ENCODE data around the gene FGF2. TPM values are rescaled to one million over a fixed set of nuclear protein-coding genes. Genes with fewer than 3 reads are reported as not detected.

The FGF2 gene
- total RNA-seq, result 20.8 TPM

DNA sequence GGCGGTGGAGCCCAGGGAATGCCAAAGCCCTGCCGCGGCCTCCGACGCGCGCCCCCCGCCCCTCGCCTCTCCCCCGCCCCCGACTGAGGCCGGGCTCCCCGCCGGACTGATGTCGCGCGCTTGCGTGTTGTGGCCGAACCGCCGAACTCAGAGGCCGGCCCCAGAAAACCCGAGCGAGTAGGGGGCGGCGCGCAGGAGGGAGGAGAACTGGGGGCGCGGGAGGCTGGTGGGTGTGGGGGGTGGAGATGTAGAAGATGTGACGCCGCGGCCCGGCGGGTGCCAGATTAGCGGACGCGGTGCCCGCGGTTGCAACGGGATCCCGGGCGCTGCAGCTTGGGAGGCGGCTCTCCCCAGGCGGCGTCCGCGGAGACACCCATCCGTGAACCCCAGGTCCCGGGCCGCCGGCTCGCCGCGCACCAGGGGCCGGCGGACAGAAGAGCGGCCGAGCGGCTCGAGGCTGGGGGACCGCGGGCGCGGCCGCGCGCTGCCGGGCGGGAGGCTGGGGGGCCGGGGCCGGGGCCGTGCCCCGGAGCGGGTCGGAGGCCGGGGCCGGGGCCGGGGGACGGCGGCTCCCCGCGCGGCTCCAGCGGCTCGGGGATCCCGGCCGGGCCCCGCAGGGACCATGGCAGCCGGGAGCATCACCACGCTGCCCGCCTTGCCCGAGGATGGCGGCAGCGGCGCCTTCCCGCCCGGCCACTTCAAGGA lies at the start of gene FGF2:
TSS of gene FGF2 (plus strand) at position 279 of the 705 bp plus-strand sequence. CDS start at position 623, 344 bp downstream.
- H3K36me3 ChIP-seq, result no peaks in the 10 kb centered on the region
- intact Hi-C loops (cut with DNase I), result loop anchor here (2.0 to 10.0 kb wide), 6 partner anchors 44 to 162 kb away; partner anchors contain the start of genes BBS12 and NUDT6
- peaks cover 4 to 12% of the 10 kb centered on the region in 2 donors for H3K4me1 ChIP-seq
- peak within 1 kb of the TSS; percentile 75 to 88 for H3K4me3 ChIP-seq
- H3K27ac ChIP-seq, result peak within 1 kb of the TSS; percentile 95 to 96
- peak; percentile 9 to 85 for DNase-seq (ENCODE audit: low spot score in 2 of 2)
- H3K9me3 ChIP-seq, result no peaks in the 10 kb centered on the region
- TF ChIP-seq, protein P1, sequence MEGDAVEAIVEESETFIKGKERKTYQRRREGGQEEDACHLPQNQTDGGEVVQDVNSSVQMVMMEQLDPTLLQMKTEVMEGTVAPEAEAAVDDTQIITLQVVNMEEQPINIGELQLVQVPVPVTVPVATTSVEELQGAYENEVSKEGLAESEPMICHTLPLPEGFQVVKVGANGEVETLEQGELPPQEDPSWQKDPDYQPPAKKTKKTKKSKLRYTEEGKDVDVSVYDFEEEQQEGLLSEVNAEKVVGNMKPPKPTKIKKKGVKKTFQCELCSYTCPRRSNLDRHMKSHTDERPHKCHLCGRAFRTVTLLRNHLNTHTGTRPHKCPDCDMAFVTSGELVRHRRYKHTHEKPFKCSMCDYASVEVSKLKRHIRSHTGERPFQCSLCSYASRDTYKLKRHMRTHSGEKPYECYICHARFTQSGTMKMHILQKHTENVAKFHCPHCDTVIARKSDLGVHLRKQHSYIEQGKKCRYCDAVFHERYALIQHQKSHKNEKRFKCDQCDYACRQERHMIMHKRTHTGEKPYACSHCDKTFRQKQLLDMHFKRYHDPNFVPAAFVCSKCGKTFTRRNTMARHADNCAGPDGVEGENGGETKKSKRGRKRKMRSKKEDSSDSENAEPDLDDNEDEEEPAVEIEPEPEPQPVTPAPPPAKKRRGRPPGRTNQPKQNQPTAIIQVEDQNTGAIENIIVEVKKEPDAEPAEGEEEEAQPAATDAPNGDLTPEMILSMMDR (IDR thresholded peaks at IDR 0.05), result no peak
- H3K27me3 ChIP-seq, result no peaks in the 10 kb centered on the region

DNA sequence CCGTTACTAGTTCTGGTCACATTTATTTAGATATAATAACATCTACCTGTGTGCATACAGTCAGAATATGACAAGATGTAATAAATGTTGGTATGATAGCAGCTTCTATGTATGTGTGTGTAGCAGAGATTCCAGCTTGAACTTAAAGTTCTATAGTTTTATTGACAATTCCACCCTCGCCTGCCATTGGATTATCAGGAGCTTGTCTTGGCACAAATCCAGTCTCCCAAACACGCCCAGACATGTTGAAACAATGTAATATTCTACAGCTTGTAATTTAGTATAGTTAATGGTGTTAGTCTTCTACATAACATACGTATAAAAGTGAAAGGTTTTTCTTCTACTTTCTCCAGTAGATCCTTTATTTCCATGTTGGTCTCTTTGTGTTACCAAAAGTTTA lies 49.7 kb upstream of the FGF2 start:
- Histone ChIP-seq H3K27me3 (no peaks in the 10 kb centered on the region), H3K9me3 (no peaks in the 10 kb centered on the region), H3K27ac (no peak overlapping the region), H3K36me3 (no peaks in the 10 kb centered on the region), H3K4me1 (no peaks in the 10 kb centered on the region), H3K4me3 (no peak overlapping the region)
- TF ChIP-seq, protein P1 (IDR thresholded peaks at IDR 0.05), result no peak
- intact Hi-C loops (cut with DNase I), result no loop called here
- no peak for DNase-seq (ENCODE audit: low spot score in 2 of 2)

DNA sequence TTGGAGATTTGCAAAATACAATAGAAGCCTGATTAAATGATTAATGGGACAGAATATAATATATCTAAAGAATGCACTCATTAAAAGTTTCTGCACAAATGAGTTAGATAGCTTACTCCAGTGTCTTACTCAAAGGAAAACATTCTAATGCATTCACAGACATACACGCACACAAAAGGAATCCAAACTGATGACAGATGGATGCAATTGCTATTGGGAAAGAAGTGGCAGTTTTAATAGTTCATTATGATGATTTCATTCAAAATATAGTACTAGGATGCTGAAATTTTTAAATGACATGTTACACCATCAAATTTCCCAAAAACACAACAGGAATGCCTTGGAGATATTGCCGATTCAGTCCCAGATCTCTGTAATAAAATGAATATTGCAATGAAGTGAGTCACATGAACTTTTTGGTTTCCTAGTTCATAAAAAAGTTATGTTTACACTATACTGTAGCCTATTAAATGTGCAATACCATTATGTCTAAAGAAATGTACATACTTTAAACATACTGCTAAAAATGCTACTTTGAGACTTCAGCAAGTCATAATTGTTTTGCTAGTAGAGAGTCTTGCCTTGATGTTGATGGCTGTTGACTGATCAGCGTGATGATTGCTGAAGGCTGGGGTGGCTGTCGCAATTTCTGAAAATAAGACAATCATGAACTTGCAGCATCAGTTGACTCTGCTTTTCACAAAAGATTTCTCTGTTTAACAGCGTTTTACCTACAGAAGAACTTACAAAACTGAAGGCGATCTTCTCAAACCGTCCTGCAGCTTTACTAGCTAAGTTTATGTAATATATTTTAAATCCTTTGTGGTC lies 48.6 kb upstream of the FGF2 start:
- H3K27me3 ChIP-seq, result no peaks in the 10 kb centered on the region
- peaks cover 0 to 2% of the 10 kb centered on the region in 2 donors for H3K4me1 ChIP-seq
- intact Hi-C loops (cut with DNase I), result no loop called here
- H3K36me3 ChIP-seq, result no peaks in the 10 kb centered on the region
- DNase-seq (ENCODE audit: low spot score in 2 of 2), result no peak
- TF ChIP-seq, protein P1 (IDR thresholded peaks at IDR 0.05), result no peak
- no peak overlapping the region for H3K4me3 ChIP-seq
- no peak overlapping the region for H3K27ac ChIP-seq
- no peaks in the 10 kb centered on the region for H3K9me3 ChIP-seq

DNA sequence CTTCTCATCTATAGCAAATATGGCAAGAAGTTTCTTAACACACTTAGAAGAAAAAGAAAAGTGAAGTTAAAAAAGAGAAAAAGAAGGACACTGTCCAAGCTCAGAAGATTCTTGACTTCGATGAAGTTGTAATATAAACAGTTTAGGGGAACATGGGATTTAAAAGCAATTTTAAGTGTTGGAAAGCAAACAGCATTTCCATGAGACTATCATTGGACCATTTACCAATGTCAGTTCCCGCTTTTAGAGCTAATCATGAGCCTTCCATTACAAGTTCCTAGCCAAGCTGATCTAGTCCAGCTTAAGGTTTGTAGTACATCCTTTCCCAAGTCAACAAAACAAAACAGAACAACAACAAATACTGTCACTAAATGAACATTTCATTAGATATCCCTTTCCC lies 45.1 kb upstream of the FGF2 start:
- Histone ChIP-seq H3K36me3 (no peaks in the 10 kb centered on the region), H3K27ac (no peak overlapping the region), H3K4me3 (no peak overlapping the region), H3K4me1 (peaks cover 0 to 11% of the 10 kb centered on the region in 2 donors), H3K27me3 (no peaks in the 10 kb centered on the region), H3K9me3 (no peaks in the 10 kb centered on the region)
- TF ChIP-seq, protein P1 (IDR thresholded peaks at IDR 0.05), result no peak
- DNase-seq (ENCODE audit: low spot score in 2 of 2), result no peak
- intact Hi-C loops (cut with DNase I), result loop anchor here (5.0 kb wide), 1 partner anchor 46 kb away; the partner anchor contains the start of gene FGF2

DNA sequence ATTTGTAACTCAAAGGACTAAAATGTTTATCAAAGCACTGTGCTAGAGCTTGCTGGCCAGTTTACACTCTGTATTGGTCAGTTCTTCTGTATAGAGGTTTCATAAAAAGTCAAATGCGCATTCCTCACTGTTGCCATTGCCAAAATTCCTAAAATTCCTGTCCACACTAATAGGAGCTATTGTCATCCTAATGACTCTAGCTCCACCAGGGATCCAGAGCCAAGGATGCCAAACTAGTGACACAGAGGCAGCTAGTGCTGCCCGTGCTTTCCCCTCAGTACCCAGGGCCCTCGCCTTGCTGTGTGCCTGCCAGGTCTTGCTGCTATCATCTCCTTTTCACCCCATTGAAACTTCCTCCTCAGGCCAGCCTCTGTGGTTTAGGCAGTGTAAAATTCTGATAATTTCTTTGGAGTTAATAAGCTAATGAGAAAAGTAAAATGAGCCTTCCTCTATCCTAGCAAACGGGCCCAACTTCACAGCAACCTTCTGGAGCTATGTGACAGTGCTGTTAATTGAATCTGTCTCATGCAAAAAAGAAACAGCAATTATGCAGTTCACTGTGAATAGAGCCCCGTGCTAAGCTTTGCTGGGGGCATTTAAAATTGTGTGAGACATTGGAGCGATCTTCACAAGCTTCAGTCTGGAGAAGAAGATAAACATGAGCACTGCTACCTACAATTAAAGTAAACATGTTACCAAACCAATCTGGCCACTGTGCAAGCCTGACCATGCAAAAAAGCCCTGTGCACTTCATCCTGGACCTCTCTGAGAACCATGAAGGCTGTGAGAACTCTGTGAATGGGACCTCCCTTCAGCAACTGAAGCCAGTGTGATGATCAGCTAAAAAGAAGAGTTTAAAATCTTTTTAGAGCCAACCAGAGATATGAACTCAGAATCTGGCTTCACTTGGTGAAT lies 43.1 kb upstream of the FGF2 start:
- H3K4me3 ChIP-seq, result peak overlapping the region in 1 of 2 donors; percentile 6
- H3K4me1 ChIP-seq, result peaks cover 0 to 11% of the 10 kb centered on the region in 2 donors
- TF ChIP-seq, protein P1 (IDR thresholded peaks at IDR 0.05), result no peak
- peak; percentile 12 to 90 for DNase-seq (ENCODE audit: low spot score in 2 of 2)
- peak overlapping the region; percentile 53 to 57 for H3K27ac ChIP-seq
- H3K9me3 ChIP-seq, result no peaks in the 10 kb centered on the region
- no peaks in the 10 kb centered on the region for H3K36me3 ChIP-seq
- intact Hi-C loops (cut with DNase I), result loop anchor here (5.0 kb wide), 1 partner anchor 44 kb away; the partner anchor contains the start of gene FGF2
- H3K27me3 ChIP-seq, result no peaks in the 10 kb centered on the region
